Hepatocyte (in vitro differentiated cells): ENCODE data around the gene UGP2.

Experiments used
- CTCF ChIP-seq: fragments of 200-600 bp; sonication (generic); IDR thresholded peaks from 2 replicates; pipeline ENCODE4 v1.5.1; 2016; ENCODE audit warnings: antibody characterized with exemption, mild to moderate bottlenecking; ENCODE audit not compliant: poor library complexity
- EZH2phosphoT487 ChIP-seq: fragments of 200-600 bp; sonication (generic); IDR thresholded peaks from one replicate; pipeline ENCODE4 v1.6.1; 2018; ENCODE audit warnings: antibody characterized with exemption, mild to moderate bottlenecking, low read depth, moderate library complexity; ENCODE audit not compliant: unreplicated experiment, severe bottlenecking

GRCh38 chr2:63875559-63876245 lies 34.0 kb downstream of the UGP2 start:
- no peak for TF ChIP-seq EZH2phosphoT487
- TF ChIP-seq CTCF, result no peak
